WERI-Rb-1 (cell line): ENCODE data around the gene SAGE1.

Experiments
- DNase-seq: peaks from one replicate; pipeline ENCODE4 v3.0.0-alpha.2; 2020
- H3K27ac ChIP-seq: fragments of 250-450 bp; sonication (Bioruptor Pico); 2 replicates; pipeline ENCODE4 v1.5.1; 2020; ENCODE audit warnings: mild to moderate bottlenecking, moderate library complexity
- H3K27me3 ChIP-seq: fragments of 250-450 bp; sonication (Bioruptor Pico); 2 replicates; pipeline ENCODE4 v1.5.1; 2021; ENCODE audit warnings: mild to moderate bottlenecking, low read depth, moderate library complexity; ENCODE audit not compliant: insufficient read depth, severe bottlenecking
- H3K36me3 ChIP-seq: fragments of 250-450 bp; sonication (Bioruptor Pico); 2 replicates; pipeline ENCODE4 v1.5.1; 2020; ENCODE audit warnings: mild to moderate bottlenecking, moderate library complexity
- H3K4me3 ChIP-seq: 2 replicates; pipeline ENCODE4 v1.5.1; 2011; ENCODE audit warnings: low read depth, mild to moderate bottlenecking, control low read depth, low read length
- H3K9me3 ChIP-seq: fragments of 250-450 bp; sonication (Bioruptor Pico); 2 replicates; pipeline ENCODE4 v1.5.1; 2021; ENCODE audit warnings: mild to moderate bottlenecking, moderate library complexity; ENCODE audit not compliant: severe bottlenecking
- TF ChIP-seq, protein P1 (sequence below): IDR thresholded peaks from 2 replicates; pipeline ENCODE4 v1.5.1; 2011; ENCODE audit warnings: low read depth, mild to moderate bottlenecking, control low read depth, inconsistent platforms, low read length

The SAGE1 gene

DNA sequence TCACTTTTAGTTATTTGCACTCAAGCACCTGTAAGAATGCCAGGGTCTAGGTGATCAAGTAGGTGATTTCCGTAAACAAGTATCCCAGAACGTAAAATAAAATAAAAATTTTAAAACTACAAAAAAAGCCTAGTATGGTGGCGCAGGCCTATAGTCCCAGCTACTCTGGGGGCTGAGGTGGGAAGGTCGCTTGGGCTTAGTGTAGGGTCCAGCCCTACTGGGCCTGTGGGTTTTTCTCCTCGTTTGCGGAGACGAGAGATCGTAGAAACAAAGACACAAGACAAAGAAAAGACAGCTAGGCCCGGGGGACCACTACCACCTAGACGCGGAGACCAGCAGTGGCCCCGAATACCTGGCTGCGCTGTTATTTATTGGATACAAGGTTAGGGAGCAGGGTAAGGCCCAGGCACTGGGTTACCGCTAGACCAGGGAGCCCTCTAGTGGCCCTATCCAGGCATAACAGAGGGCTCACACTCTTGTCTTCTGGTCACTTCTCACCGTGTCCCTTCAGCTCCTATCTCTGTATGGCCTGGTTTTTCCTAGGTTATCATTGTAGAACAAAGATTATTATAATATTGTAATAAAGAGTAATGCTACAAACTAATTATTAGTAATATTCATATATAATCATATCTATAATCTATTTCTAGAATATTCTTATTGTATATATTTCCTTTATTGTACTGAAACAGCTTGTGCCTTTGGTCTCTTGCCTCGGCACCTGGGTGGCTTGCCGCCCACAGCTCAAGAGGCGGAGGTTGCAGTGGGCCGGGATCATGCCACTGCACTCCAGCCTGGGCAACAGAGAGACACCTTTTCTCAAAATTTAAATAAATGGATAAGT, 38.4 kb downstream of the SAGE1 start:
- H3K4me3 ChIP-seq, result no peak overlapping the region
- no peak overlapping the region for H3K27ac ChIP-seq
- no peaks in the 10 kb centered on the region for H3K36me3 ChIP-seq
- DNase-seq, result peak; percentile 48
- TF ChIP-seq, protein P1, sequence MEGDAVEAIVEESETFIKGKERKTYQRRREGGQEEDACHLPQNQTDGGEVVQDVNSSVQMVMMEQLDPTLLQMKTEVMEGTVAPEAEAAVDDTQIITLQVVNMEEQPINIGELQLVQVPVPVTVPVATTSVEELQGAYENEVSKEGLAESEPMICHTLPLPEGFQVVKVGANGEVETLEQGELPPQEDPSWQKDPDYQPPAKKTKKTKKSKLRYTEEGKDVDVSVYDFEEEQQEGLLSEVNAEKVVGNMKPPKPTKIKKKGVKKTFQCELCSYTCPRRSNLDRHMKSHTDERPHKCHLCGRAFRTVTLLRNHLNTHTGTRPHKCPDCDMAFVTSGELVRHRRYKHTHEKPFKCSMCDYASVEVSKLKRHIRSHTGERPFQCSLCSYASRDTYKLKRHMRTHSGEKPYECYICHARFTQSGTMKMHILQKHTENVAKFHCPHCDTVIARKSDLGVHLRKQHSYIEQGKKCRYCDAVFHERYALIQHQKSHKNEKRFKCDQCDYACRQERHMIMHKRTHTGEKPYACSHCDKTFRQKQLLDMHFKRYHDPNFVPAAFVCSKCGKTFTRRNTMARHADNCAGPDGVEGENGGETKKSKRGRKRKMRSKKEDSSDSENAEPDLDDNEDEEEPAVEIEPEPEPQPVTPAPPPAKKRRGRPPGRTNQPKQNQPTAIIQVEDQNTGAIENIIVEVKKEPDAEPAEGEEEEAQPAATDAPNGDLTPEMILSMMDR, result peak; percentile 77
- H3K27me3 ChIP-seq, result peaks cover 33% of the 10 kb centered on the region
- H3K9me3 ChIP-seq, result no peaks in the 10 kb centered on the region

DNA sequence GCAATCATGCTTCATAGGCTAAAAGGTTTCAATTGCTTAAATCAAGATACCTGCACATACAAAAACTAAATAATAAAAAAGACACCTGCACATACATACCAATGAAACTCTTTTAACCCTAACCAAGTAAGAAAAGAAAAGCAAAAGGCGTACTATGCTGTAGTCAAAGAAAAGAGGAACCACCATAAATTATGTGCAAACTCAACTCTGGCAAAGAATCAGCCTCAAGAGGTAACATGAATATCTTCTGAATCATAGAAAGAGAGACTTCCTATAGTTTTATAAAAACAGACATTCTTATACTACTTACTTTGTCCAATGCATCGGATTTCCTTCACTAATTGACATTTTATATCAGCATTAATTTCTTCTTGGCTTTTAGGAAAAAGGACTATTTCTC, 51.0 kb downstream of the SAGE1 start:
- Histone ChIP-seq H3K9me3 (no peaks in the 10 kb centered on the region), H3K36me3 (no peaks in the 10 kb centered on the region), H3K27me3 (no peaks in the 10 kb centered on the region), H3K4me3 (no peak overlapping the region), H3K27ac (no peak overlapping the region)
- DNase-seq, result no peak
- TF ChIP-seq, protein P1, result no peak

DNA sequence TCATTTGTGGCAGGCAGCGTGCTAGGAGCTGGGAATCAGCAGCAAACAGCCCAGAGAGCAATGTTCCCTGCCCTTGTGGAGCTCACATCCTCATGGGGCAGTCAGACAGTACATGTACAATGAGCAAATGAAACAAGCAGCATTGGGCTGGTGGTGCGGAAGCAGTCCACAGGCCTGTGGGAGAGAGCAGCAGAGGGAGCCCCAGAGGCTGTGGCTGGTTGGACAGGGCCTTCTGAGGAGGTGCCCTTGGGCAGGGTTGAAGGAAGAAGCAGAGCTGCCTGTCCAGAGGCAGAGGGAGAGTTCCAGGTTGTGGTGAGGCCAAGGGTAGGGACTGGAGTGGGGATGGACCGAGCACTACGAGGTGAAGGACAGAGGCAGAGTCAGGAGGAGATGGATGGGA, 57.8 kb downstream of the SAGE1 start:
- no peaks in the 10 kb centered on the region for H3K9me3 ChIP-seq
- no peaks in the 10 kb centered on the region for H3K27me3 ChIP-seq
- DNase-seq, result no peak
- H3K36me3 ChIP-seq, result no peaks in the 10 kb centered on the region
- H3K4me3 ChIP-seq, result no peak overlapping the region
- no peak overlapping the region for H3K27ac ChIP-seq
- TF ChIP-seq, protein P1, result no peak
